HEK293T (cell line): Measurements from ENCODE around the gene SFI1.

Source experiments
- ARNT ChIP-seq: fragments of 450-650 bp; IDR thresholded peaks from 2 replicates; pipeline ENCODE4 v1.6.1; 2017; ENCODE audit warnings: mild to moderate bottlenecking
- BHLHE40 ChIP-seq: fragments of 450-650 bp; IDR thresholded peaks from 2 replicates; pipeline ENCODE4 v1.6.1; 2016; ENCODE audit warnings: mild to moderate bottlenecking, moderate library complexity, borderline replicate concordance
- CTBP1 ChIP-seq: fragments of 450-650 bp; IDR thresholded peaks from 2 replicates; pipeline ENCODE4 v1.6.1; 2016; ENCODE audit warnings: borderline replicate concordance
- ELF4 ChIP-seq: fragments of 450-650 bp; IDR thresholded peaks from 2 replicates; pipeline ENCODE4 v1.6.1; 2017; ENCODE audit warnings: antibody characterized with exemption
- FOXK2 ChIP-seq: fragments of 450-650 bp; IDR thresholded peaks from 2 replicates; pipeline ENCODE4 v1.6.1; 2016; ENCODE audit warnings: mild to moderate bottlenecking
- FOXM1 ChIP-seq: fragments of 450-650 bp; IDR thresholded peaks from 2 replicates; pipeline ENCODE4 v1.6.1; 2017; ENCODE audit warnings: mild to moderate bottlenecking, borderline replicate concordance
- HDGF ChIP-seq: fragments of 450-650 bp; IDR thresholded peaks from 2 replicates; pipeline ENCODE4 v1.6.1; 2017; ENCODE audit warnings: antibody characterized with exemption, borderline replicate concordance
- L3MBTL2 ChIP-seq: fragments of 450-650 bp; conservative IDR thresholded peaks from 2 replicates; pipeline ENCODE4 v1.6.1; 2016; ENCODE audit warnings: mild to moderate bottlenecking
- NFRKB ChIP-seq: fragments of 450-650 bp; IDR thresholded peaks from 2 replicates; pipeline ENCODE4 v1.6.1; 2016; ENCODE audit warnings: mild to moderate bottlenecking, moderate library complexity
- SP1 ChIP-seq: fragments of 450-650 bp; IDR thresholded peaks from 2 replicates; pipeline ENCODE4 v1.6.1; 2017
- SUZ12 ChIP-seq: fragments of 450-650 bp; IDR thresholded peaks from 2 replicates; pipeline ENCODE4 v1.6.1; 2016; ENCODE audit warnings: mild to moderate bottlenecking
- TARDBP ChIP-seq: fragments of 450-650 bp; IDR thresholded peaks from 2 replicates; pipeline ENCODE4 v1.6.1; 2016
- ZNF384 ChIP-seq: fragments of 450-650 bp; IDR thresholded peaks from 2 replicates; pipeline ENCODE4 v1.6.1; 2016

DNA sequence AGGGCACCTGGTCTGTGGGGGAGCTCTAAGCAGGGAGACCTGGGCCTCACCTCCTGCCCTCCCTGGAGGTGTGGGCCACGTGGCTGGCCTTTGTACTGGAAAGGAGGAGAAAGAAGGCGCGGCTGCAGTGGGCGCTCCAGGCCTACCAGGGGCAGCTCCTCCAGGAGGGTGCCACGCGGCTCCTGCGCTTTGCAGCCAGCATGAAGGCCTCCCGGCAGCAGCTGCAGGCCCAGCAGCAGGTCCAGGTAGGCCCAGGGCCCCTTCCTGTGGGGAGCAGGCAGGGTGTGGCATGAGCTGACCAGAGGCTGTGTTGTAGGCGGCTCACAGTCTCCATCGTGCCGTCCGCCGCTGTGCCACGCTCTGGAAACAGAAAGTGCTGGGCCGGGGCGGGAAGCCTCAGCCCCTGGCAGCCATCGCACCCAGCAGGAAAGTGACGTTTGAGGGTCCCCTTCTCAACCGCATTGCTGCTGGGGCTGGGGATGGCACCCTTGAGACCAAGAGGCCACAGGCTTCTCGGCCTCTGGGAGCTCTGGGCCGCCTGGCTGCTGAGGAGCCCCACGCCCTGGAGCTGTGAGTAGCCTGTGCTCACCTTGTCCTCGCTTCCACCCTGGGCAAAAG, 117.1 kb downstream of the SFI1 start:
- TF ChIP-seq HDGF (no peak), CTBP1 (no peak), FOXM1 (no peak), SUZ12 (no peak), ZNF384 (no peak), SP1 (no peak), ELF4 (no peak), L3MBTL2 (no peak), ARNT (no peak), BHLHE40 (no peak), NFRKB (no peak), TARDBP (no peak), FOXK2 (no peak)
